ENCODE data around the gene GRIK2. TPM values are rescaled to one million over a fixed set of nuclear protein-coding genes. Genes with fewer than 3 reads are reported as not detected.

GRIK2 gene
- total RNA-seq, 4 donors from 2014 or later, result 1.4 to 51.9 (median 9.6) TPM

DNA sequence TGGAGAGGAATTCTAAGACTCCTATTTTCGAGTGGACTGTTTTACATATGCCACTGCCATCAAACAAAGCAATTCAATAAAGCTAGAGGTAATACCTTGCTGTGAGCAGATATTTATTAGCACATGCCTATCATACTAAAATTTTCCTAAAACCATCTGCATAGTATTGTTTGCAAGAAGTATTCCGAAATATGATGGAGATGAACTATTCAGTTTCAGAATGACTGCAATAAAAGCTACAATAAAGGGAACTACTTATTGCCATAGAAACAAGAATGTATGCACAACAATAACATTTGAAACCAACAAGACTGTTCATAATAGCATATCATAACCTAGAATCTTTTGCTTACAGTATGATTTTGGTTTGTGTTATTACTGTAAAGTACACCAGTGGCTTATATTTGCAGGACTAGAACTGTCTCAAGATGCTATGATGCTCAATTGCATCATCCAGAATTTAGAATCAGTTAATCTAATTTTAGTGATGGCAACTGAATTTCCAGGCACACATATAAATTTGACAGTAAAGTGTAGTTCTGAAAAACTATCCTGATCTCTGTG lies 144.3 kb downstream of the GRIK2 start:
- Histone ChIP-seq H3K9me3 (no peaks in the 10 kb centered on the region), H3K4me3 (replicated peaks in 1 of 3) (no peak overlapping the region), H3K27ac (no peak overlapping the region), H3K27me3 (no peaks in the 10 kb centered on the region), H3K36me3 (no peaks in the 10 kb centered on the region), H3K4me1 (no peaks in the 10 kb centered on the region)
- intact Hi-C loops (cut with DNase I), result no loop called here
- WGBS, 2 donors, result 71 to 73% methylated on average over 2 of the region's 2 CpGs
- TF ChIP-seq, protein P1, sequence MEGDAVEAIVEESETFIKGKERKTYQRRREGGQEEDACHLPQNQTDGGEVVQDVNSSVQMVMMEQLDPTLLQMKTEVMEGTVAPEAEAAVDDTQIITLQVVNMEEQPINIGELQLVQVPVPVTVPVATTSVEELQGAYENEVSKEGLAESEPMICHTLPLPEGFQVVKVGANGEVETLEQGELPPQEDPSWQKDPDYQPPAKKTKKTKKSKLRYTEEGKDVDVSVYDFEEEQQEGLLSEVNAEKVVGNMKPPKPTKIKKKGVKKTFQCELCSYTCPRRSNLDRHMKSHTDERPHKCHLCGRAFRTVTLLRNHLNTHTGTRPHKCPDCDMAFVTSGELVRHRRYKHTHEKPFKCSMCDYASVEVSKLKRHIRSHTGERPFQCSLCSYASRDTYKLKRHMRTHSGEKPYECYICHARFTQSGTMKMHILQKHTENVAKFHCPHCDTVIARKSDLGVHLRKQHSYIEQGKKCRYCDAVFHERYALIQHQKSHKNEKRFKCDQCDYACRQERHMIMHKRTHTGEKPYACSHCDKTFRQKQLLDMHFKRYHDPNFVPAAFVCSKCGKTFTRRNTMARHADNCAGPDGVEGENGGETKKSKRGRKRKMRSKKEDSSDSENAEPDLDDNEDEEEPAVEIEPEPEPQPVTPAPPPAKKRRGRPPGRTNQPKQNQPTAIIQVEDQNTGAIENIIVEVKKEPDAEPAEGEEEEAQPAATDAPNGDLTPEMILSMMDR (IDR thresholded peaks at IDR 0.05), result no peak
- no peak for TF ChIP-seq POLR2A (IDR thresholded peaks at IDR 0.05)
- no peak for DNase-seq

DNA sequence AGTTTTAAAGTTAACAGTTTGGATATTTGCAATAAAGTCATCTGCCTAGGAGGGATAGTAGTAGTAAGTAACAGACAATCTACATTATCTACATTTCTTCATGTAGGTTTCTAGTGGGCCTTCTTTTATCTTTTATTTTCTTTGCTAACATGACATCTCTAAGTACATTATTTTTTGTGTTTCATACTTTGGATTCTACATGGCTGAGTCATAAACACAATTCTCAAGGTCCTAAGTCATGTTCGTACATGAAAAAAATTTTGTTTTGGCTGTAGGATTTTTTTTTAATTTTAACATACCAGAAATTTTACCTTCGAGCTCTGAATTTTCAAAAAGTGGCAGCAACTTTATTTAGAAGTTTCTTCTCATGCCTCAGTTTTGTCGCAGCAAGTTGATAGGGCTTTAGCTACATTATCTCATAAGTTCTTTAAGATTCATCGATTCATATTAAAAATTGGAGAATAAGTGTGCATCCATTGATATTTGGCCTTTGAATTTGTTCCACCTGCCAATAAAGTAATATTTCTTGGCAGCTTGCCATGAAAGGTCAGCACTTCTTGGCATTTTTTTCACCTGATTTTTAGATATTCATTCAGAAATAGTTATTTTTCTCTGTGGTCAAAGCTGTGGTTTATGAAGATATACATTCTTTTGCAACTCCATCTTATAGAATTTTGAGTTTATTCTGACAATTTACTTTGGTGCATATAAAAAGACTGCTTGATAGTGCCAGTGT lies 146.2 kb downstream of the GRIK2 start:
- H3K27me3 ChIP-seq, result no peaks in the 10 kb centered on the region
- H3K36me3 ChIP-seq, result no peaks in the 10 kb centered on the region
- H3K4me1 ChIP-seq, result no peaks in the 10 kb centered on the region
- H3K27ac ChIP-seq, result no peak overlapping the region
- no peak for TF ChIP-seq POLR2A (IDR thresholded peaks at IDR 0.05)
- TF ChIP-seq, protein P1 (IDR thresholded peaks at IDR 0.05), result no peak
- 65 to 87% methylated on average over 4 of the region's 4 CpGs for WGBS, 2 donors
- H3K4me3 ChIP-seq (replicated peaks in 1 of 3), result no peak overlapping the region
- H3K9me3 ChIP-seq, result no peaks in the 10 kb centered on the region
- intact Hi-C loops (cut with DNase I), result no loop called here
- DNase-seq, result no peak

DNA sequence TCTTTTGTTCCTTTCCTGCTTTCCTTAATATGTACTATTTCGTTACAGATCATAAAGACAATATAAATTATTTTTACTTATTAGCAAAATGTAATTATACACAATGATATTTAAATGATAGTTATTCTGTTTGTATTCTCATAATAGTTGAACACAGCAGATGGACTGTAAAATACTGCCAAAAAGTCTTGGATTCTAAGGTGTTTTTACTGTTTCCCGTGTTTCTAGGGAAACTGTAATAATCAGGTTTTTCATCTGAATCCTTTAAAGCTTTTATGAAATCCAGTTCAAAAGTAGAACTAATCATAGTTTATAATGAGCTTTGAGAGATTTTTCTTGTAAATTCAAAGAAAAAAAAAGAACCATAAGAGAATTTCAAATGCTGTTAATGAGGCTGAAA lies 148.4 kb downstream of the GRIK2 start:
- Histone ChIP-seq H3K4me3 (replicated peaks in 1 of 3) (no peak overlapping the region), H3K9me3 (no peaks in the 10 kb centered on the region), H3K27ac (no peak overlapping the region), H3K27me3 (no peaks in the 10 kb centered on the region), H3K4me1 (no peaks in the 10 kb centered on the region), H3K36me3 (no peaks in the 10 kb centered on the region)
- 88% methylated on average over 2 of the region's 2 CpGs for WGBS, 2 donors
- intact Hi-C loops (cut with DNase I), result no loop called here
- TF ChIP-seq, protein P1 (IDR thresholded peaks at IDR 0.05), result no peak
- no peak for TF ChIP-seq POLR2A (IDR thresholded peaks at IDR 0.05)
- DNase-seq, result no peak

GRCh38 chr6:101543796-101544195 lies 150.3 kb downstream of the GRIK2 start:
- no peaks in the 10 kb centered on the region for H3K36me3 ChIP-seq
- no peak overlapping the region for H3K27ac ChIP-seq
- DNase-seq, result no peak
- 60 to 61% methylated on average over 1 of the region's 1 CpG for WGBS, 2 donors
- TF ChIP-seq POLR2A (IDR thresholded peaks at IDR 0.05), result no peak
- TF ChIP-seq, protein P1 (IDR thresholded peaks at IDR 0.05), result no peak
- intact Hi-C loops (cut with DNase I), result no loop called here
- no peak overlapping the region for H3K4me3 ChIP-seq (replicated peaks in 1 of 3)
- no peaks in the 10 kb centered on the region for H3K4me1 ChIP-seq
- no peaks in the 10 kb centered on the region for H3K27me3 ChIP-seq
- no peaks in the 10 kb centered on the region for H3K9me3 ChIP-seq

GRCh38 chr6:101544286-101544685 lies 150.8 kb downstream of the GRIK2 start:
- Histone ChIP-seq H3K27me3 (no peaks in the 10 kb centered on the region), H3K36me3 (no peaks in the 10 kb centered on the region), H3K9me3 (no peaks in the 10 kb centered on the region), H3K4me3 (replicated peaks in 1 of 3) (no peak overlapping the region), H3K4me1 (no peaks in the 10 kb centered on the region), H3K27ac (no peak overlapping the region)
- DNase-seq, result no peak
- WGBS, 2 donors, result 85 to 87% methylated on average over 5 of the region's 5 CpGs
- TF ChIP-seq, protein P1 (IDR thresholded peaks at IDR 0.05), result no peak
- TF ChIP-seq POLR2A (IDR thresholded peaks at IDR 0.05), result no peak
- intact Hi-C loops (cut with DNase I), result no loop called here

All from thyroid gland (tissue), 4 donors.